Activated T-cell treated with anti-CD3 and anti-CD28 coated beads, Interleukin-2, amount 50 U/mL, for 72 hours (primary cell): ENCODE measurements around the gene DCAF6. TPM values are rescaled to one million over a fixed set of nuclear protein-coding genes. Genes with fewer than 3 reads are reported as not detected.

Experiments used
- ATAC-seq, 2 donors: fragments of 150-1000 bp; cut with Tn5 transposase; replicated peaks in 1 of 2; 2 replicates each; pipeline ENCODE4 v1.10.0; 2021; ENCODE audit warnings: moderate library complexity in 2 of 2, mild to moderate bottlenecking in 1 of 2
- DNase-seq, 2 donors: peaks; one replicate each; pipeline ENCODE4 v3.0.0; 2021 to 2022; ENCODE audit warnings: mixed read lengths in 1 of 2
- H3K27ac Mint-ChIP-seq: one replicate; pipeline ENCODE4 v1.8.0; 2022; ENCODE audit warnings: mild to moderate bottlenecking, moderate library complexity, mixed read lengths
- H3K27me3 Mint-ChIP-seq: one replicate; pipeline ENCODE4 v1.8.0; 2022; ENCODE audit warnings: low read depth, mixed read lengths
- H3K36me3 Mint-ChIP-seq, 2 donors: one replicate each; pipeline ENCODE4 v1.8.0; 2022; ENCODE audit warnings: mixed read lengths in 2 of 2, mild to moderate bottlenecking in 1 of 2; ENCODE audit not compliant: insufficient read depth in 2 of 2
- H3K4me1 Mint-ChIP-seq: one replicate; pipeline ENCODE4 v1.8.0; 2022; ENCODE audit warnings: low read depth, mixed read lengths
- H3K4me3 Mint-ChIP-seq, 2 donors: one replicate each; pipeline ENCODE4 v1.8.0; 2022; ENCODE audit warnings: mild to moderate bottlenecking in 2 of 2, mixed read lengths in 2 of 2, moderate library complexity in 2 of 2
- H3K9me3 Mint-ChIP-seq, 2 donors: one replicate each; pipeline ENCODE4 v1.8.0; 2022; ENCODE audit warnings: mixed read lengths in 2 of 2
- total RNA-seq, 2 donors: library from RNA; stranded (reverse); gene quantifications; one replicate each; pipeline ENCODE4 v1.2.3, GENCODE V29; 2022

The DCAF6 gene
- total RNA-seq, 2 donors from 2014 or later = 33.2 to 35.0 TPM

DNA sequence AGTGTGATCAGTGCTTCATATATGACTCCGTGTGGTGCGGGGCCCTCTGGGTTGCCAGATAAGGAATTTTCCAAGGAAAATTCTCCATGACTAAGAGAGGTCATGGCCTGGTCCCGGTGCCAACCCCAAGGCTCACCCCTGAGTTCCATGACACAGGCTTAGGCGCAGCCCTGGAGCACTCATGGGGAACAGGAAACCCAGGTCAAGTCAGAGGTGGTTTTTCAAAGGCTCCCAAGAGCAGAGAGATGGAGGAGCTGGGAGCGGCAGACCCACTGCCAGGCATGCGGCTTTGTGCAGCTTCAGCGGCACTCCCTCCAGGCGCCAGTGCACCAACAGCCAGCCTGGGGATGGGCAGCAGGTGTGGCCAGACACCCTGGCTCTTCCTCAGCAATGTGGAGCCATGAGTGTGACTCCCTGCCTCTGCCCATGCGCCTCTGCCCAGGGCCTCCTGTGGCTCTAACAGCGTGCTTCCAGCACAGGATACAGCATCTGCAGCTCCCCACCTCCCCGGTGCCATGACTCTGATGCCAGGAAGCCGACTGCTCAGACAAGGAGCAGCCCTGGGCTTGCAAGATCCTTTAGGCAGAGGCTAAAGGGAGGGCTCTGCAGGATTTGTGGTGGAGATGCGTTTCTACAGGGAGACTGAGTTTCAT lies 153.0 kb downstream of the DCAF6 start:
- no peak overlapping the region for H3K27ac Mint-ChIP-seq
- H3K27me3 Mint-ChIP-seq = peaks cover 6% of the 10 kb centered on the region
- H3K4me3 Mint-ChIP-seq = no peak overlapping the region
- H3K36me3 Mint-ChIP-seq = no peaks in the 10 kb centered on the region
- ATAC-seq = no peak
- no peaks in the 10 kb centered on the region for H3K9me3 Mint-ChIP-seq
- peaks cover 10% of the 10 kb centered on the region for H3K4me1 Mint-ChIP-seq
- no peak for DNase-seq

DNA sequence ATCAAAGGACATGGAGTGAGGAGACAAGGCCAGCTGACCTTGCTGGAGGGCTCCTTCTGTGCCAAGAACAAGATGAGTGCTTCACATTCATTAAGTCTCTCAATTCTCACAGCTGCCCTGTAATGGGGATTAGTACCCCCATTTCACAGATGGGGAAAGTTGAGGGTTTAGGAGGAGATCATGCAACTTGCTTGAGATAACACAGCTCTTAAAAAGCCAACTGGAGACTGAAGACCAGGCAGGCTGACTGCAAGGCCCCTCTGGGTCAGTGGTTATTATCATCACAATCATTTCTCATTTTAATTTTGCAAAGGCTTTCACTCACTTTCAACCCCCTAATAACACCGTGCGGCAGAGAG lies 153.5 kb downstream of the DCAF6 start:
- peaks cover 11% of the 10 kb centered on the region for H3K27me3 Mint-ChIP-seq
- peaks cover 7% of the 10 kb centered on the region for H3K4me1 Mint-ChIP-seq
- no peaks in the 10 kb centered on the region for H3K9me3 Mint-ChIP-seq
- ATAC-seq (no peak), DNase-seq (no peak)
- no peaks in the 10 kb centered on the region for H3K36me3 Mint-ChIP-seq
- no peak overlapping the region for H3K27ac Mint-ChIP-seq
- H3K4me3 Mint-ChIP-seq = no peak overlapping the region

DNA sequence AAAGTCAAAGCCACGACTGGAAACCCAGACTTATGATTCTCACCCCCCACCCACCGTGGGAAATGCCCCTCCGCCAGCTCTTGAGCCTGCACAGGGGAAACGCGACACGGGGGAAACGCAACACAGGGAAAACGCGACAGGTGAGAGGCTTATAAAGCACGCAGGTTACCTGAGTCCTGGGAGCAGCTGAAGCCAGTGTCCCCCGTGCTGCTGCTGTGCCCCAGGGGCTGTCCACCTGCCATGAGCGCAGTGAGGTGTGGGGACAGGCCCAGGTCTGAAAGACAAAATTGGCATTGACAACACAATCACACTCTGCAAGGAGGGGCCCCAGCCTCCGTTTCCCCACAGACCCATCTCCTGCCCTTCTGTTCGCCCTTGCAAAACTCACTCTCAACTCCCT lies 153.9 kb downstream of the DCAF6 start:
- no peak overlapping the region for H3K27ac Mint-ChIP-seq
- no peaks in the 10 kb centered on the region for H3K9me3 Mint-ChIP-seq
- H3K4me3 Mint-ChIP-seq = no peak overlapping the region
- DNase-seq (no peak), ATAC-seq (no peak)
- H3K4me1 Mint-ChIP-seq = peaks cover 6% of the 10 kb centered on the region
- no peaks in the 10 kb centered on the region for H3K36me3 Mint-ChIP-seq
- peaks cover 16% of the 10 kb centered on the region for H3K27me3 Mint-ChIP-seq

- Mint-ChIP-seq H3K4me1 (peaks cover 6% of the 10 kb centered on the region), H3K27ac (no peak overlapping the region), H3K9me3 (no peaks in the 10 kb centered on the region), H3K27me3 (peaks cover 17% of the 10 kb centered on the region), H3K4me3 (no peak overlapping the region), H3K36me3 (no peaks in the 10 kb centered on the region)
- DNase-seq = no peak
- no peak for ATAC-seq
Measured at GRCh38 chr1:168091063-168091462, 154.6 kb downstream of the DCAF6 start.

- Mint-ChIP-seq H3K36me3 (no peaks in the 10 kb centered on the region), H3K4me1 (peaks cover 6% of the 10 kb centered on the region), H3K9me3 (no peaks in the 10 kb centered on the region), H3K4me3 (no peak overlapping the region), H3K27ac (no peak overlapping the region), H3K27me3 (peaks cover 17% of the 10 kb centered on the region)
- ATAC-seq = no peak
- DNase-seq = no peak
Measured at GRCh38 chr1:168091720-168092550, 155.5 kb downstream of the DCAF6 start.

DNA sequence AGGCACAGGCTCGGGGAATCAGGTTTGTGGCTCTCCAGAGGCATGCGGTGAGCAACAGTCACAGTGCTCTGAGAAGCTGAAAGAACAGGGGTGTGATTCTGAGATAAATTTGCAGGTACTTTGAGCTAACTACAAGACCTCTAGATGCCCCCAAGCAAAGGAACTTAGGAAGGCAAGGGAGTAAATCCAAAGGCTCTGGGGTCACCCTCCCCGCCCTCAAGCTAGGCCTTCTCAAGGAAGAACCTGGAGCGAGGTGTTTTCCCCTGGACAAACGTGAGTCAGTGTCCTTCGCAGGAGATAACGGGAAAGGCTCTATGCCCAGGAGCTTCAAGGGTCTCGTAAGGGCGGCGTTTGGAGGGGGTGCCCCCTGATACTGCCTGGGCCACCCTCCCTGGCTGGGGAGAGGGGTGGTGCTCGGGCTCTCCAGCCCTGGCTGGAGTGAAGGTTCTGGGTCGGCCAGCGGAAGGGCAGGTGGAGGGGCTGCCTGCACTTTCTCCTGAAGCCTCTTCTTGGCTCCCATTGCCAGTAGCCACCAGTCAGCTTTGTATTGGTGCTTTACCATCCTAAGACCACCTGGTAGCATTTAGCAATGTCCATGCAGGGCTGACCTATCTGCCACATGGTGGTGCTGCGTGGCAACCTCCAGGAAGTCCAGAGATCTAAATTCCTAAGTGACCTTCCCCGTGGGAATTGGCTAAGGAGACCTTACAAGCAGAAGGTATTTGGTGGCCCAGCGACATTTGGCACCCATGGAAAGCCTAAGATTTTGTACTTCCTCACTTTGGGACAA lies 156.3 kb downstream of the DCAF6 start:
- Mint-ChIP-seq H3K27me3 (peaks cover 17% of the 10 kb centered on the region), H3K4me1 (peaks cover 6% of the 10 kb centered on the region), H3K36me3 (no peaks in the 10 kb centered on the region), H3K4me3 (no peak overlapping the region), H3K27ac (no peak overlapping the region), H3K9me3 (no peaks in the 10 kb centered on the region)
- no peak for DNase-seq
- ATAC-seq = no peak

DNA sequence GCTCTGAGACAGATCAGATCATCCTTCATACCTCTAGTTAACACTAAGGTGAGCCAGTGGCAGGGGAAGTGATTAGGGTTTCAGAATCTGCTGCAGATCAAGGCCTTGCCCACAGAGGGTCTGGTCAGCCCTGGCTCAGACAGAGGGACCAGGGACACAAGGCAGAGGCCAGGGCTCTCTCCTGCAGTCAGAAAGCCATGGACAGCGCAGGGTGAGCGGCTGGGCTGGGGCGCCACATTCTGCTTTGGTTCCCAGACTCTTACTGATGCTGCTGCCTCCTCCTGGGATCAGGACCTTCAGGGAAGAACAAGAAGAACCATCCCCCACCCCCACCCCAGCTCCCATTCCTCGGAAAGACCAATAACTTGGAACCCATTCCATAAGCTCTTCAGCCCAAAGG lies 157.1 kb downstream of the DCAF6 start:
- peaks cover 6% of the 10 kb centered on the region for H3K4me1 Mint-ChIP-seq
- no peaks in the 10 kb centered on the region for H3K9me3 Mint-ChIP-seq
- ATAC-seq (no peak), DNase-seq (no peak)
- no peak overlapping the region for H3K27ac Mint-ChIP-seq
- H3K27me3 Mint-ChIP-seq = peaks cover 17% of the 10 kb centered on the region
- no peaks in the 10 kb centered on the region for H3K36me3 Mint-ChIP-seq
- H3K4me3 Mint-ChIP-seq = no peak overlapping the region

- ATAC-seq (no peak), DNase-seq (no peak)
- no peak overlapping the region for H3K4me3 Mint-ChIP-seq
- H3K4me1 Mint-ChIP-seq = peaks cover 6% of the 10 kb centered on the region
- no peaks in the 10 kb centered on the region for H3K9me3 Mint-ChIP-seq
- H3K36me3 Mint-ChIP-seq = no peaks in the 10 kb centered on the region
- peaks cover 17% of the 10 kb centered on the region for H3K27me3 Mint-ChIP-seq
- H3K27ac Mint-ChIP-seq = no peak overlapping the region
Measured at GRCh38 chr1:168095476-168095875, 159.0 kb downstream of the DCAF6 start.

DNA sequence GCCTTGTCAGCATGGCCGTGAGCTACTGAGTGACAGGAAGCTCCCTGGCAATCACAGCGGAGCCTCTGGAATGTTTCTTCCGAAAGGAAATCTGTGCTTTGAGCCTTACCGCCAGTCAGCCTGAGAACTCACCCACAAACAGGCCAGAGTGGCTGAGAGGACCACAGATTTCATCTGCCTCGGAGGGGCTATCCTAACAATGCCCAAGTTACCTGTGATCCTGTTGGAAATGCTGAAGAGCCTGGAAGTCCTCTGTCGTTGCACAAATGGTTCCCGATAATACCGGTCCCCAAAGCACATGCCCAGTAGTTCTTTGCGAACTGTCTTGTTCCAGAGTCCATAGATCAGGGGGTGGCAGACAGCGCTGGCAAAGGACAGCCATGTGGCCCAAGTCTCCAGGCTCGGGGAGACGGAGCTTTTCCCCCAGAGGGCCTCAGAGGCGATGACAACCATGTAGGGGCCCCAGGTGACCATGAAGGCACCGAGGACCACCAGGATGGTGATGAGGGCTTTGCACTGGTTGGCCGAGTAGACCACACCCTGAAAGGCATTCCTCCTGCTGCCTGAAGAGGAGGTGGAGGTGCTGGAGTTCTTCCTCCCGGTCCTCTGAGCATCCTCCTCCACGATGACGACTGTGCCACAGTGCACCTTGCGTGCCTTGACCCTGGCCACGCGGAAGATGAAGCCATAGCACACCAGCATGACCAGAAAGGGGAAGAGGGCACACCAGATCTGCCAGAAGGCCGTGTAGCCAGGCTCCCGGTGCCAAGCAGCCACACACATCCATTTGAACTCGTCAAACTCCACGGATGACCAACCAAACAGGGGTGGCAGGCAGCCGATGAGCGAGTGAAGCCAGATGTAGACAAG lies 160.0 kb downstream of the DCAF6 start:
- Mint-ChIP-seq H3K4me3 (no peak overlapping the region), H3K36me3 (no peaks in the 10 kb centered on the region), H3K9me3 (no peaks in the 10 kb centered on the region), H3K4me1 (peaks cover 6% of the 10 kb centered on the region), H3K27ac (no peak overlapping the region), H3K27me3 (peaks cover 17% of the 10 kb centered on the region)
- ATAC-seq (no peak), DNase-seq (no peak)

DNA sequence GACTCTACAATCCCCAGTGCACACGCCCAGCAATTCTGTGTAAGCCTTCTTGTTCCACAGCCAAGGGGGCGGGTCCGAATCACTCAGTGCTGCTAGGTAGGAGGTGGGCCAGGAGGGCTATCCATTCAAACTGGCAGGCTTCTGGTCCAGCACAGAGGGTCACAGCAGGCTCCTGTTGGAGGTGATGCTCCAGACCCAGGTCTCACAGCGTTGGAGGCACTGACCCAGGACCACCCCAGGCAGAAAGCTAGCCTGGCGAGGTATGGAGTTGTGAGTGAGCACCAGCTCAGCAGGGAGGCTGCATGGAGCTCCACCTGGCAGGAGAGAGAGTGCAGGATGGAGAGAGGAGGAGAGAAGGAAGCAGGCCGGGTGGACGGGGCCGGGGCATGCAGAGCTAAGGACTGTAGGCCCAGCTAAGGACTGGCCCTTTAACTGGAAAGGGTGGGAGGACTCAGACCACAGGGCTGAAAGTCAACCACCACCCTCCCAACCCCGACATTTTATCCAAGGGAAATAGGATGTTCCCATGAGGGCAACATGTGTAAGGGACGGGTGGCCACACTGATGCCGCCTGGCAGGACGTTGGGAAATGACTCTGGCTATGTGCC lies 161.5 kb downstream of the DCAF6 start:
- Mint-ChIP-seq H3K4me3 (no peak overlapping the region), H3K36me3 (no peaks in the 10 kb centered on the region), H3K27me3 (peaks cover 17% of the 10 kb centered on the region), H3K4me1 (peaks cover 6% of the 10 kb centered on the region), H3K27ac (no peak overlapping the region), H3K9me3 (no peaks in the 10 kb centered on the region)
- DNase-seq (no peak), ATAC-seq (no peak)

GRCh38 chr1:168098534-168099320 lies 162.2 kb downstream of the DCAF6 start:
- no peak overlapping the region for H3K27ac Mint-ChIP-seq
- H3K9me3 Mint-ChIP-seq = no peaks in the 10 kb centered on the region
- H3K27me3 Mint-ChIP-seq = peaks cover 17% of the 10 kb centered on the region
- H3K36me3 Mint-ChIP-seq = no peaks in the 10 kb centered on the region
- ATAC-seq (no peak), DNase-seq (no peak)
- H3K4me1 Mint-ChIP-seq = peaks cover 6% of the 10 kb centered on the region
- H3K4me3 Mint-ChIP-seq = no peak overlapping the region

DNA sequence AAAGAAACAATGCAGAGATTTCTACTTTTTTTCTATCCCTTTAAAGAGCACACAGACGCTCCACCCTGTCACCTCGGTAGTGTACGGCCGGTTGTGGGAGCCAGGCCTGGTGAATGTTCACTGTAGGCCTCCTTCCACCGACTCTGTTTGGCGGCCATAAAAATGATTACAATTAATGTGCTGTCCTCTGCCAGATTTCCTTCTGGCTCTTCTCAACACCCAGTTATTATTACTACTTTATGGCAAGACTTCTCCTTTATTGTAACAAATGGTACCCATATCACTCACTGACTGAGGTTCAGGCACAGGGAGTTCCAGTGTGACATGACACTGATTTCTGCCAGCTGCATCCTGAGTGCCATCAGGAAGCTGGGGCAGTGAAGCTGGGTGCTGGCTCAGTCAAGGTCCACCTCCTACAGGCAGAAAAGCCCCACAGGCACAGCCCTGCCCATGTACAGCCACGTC lies 162.9 kb downstream of the DCAF6 start:
- ATAC-seq (no peak), DNase-seq (no peak)
- no peaks in the 10 kb centered on the region for H3K9me3 Mint-ChIP-seq
- no peaks in the 10 kb centered on the region for H3K4me1 Mint-ChIP-seq
- H3K27ac Mint-ChIP-seq = no peak overlapping the region
- no peak overlapping the region for H3K4me3 Mint-ChIP-seq
- H3K36me3 Mint-ChIP-seq = no peaks in the 10 kb centered on the region
- peaks cover 12% of the 10 kb centered on the region for H3K27me3 Mint-ChIP-seq
